Skeletal muscle satellite cell (primary cell): ENCODE data around the gene RAMP1.
A peak's percentile ranks its signal among the peaks of the same experiment; 100 is the strongest.
"Not testable (repeated sequence)": the region's sequence is repeated elsewhere in the genome, so short reads cannot be mapped to it uniquely, and the experiment has no call there.

Source experiments
- H3K27me3 ChIP-seq: 2 replicates; pipeline ENCODE4 v1.7.0; 2013; ENCODE audit warnings: low read length; ENCODE audit not compliant: control insufficient read depth, insufficient read depth
- H3K36me3 ChIP-seq: 2 replicates; pipeline ENCODE4 v1.7.0; 2013; ENCODE audit warnings: mild to moderate bottlenecking, control low read depth, low read length; ENCODE audit not compliant: insufficient read depth
- H3K4me1 ChIP-seq: 2 replicates; pipeline ENCODE4 v1.7.0; 2013; ENCODE audit warnings: low read length; ENCODE audit not compliant: control insufficient read depth, insufficient read depth
- H3K4me2 ChIP-seq: 2 replicates; pipeline ENCODE4 v1.7.0; 2013; ENCODE audit warnings: mild to moderate bottlenecking, low read length
- H3K4me3 ChIP-seq: 2 replicates; pipeline ENCODE4 v1.7.0; 2013; ENCODE audit warnings: low read length
- H3K9ac ChIP-seq: 2 replicates; pipeline ENCODE4 v1.7.0; 2013; ENCODE audit warnings: mild to moderate bottlenecking, low read depth, low read length, moderate library complexity
- H3K9me3 ChIP-seq: replicated peaks from 2 replicates; pipeline ENCODE4 v1.7.0; 2013; ENCODE audit warnings: mild to moderate bottlenecking, control low read depth, low read length

RAMP1 gene

DNA sequence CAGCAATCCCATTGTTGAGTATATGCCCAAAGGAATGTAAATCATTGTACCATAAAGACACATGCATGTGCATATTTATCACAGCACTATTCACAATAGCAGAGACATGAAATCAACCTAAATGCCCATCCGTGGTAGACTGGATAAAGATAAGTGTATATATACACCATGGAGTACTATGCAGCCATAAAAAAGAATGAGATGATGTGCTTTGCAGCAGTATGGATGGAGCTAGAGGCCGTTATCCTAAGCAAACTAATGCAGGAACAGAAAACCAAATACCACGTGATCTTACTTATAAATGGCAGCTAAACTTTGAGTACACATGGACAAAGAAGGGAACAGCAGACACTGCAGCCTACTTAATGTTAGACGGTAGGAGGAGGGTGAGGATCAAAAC is 18.4 kb upstream of the RAMP1 start:
- Histone ChIP-seq H3K36me3 (no peaks in the 10 kb centered on the region), H3K9me3 (no peaks in the 10 kb centered on the region), H3K9ac (no peak overlapping the region), H3K27me3 (peaks cover 7% of the 10 kb centered on the region), H3K4me1 (no peaks in the 10 kb centered on the region), H3K4me3 (no peak overlapping the region), H3K4me2 (no peak overlapping the region)

DNA sequence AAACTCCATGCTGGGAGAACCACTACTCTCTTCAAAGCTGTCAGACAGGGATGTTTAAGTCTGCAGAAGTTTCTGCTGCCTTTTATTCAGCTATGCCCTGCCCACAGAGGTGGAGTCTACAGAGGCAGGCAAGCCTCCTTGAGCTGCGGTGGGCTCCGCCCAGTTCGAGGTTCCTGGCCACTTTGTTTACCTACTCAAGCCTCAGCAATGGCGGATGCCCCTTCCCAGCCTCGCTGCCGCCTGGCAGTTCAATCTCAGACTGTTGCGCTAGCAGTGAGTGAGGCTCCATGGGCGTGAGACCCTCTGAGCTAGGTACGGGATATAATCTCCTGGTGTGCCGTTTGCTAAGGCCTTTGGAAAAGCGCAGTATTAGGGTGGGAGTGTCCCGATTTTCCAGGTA is 10.5 kb upstream of the RAMP1 start:
- not testable (repeated sequence) for H3K4me1 ChIP-seq, H3K9ac ChIP-seq, H3K27me3 ChIP-seq

DNA sequence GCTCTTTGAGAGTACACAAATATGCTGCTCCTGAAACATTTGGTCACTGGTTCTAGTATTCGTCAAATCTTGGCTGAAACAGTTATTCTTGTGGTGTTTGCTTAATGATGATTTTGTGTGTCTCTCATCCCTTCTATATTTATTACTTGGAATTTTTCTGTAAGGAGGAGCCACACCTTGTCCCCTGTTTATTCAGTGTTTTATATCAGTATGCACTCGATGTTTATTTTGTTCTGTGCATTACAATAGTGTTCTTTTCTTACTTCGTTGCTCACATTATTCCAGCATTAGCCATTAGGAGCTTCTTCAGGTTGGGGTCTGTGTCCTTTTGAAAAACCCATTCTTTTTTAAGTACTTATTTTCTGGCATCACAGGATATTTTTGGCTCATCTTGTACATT is 5.1 kb upstream of the RAMP1 start:
- Histone ChIP-seq H3K4me2 (no peak overlapping the region), H3K9ac (no peak overlapping the region), H3K9me3 (no peaks in the 10 kb centered on the region), H3K36me3 (no peaks in the 10 kb centered on the region), H3K4me1 (peaks cover 8% of the 10 kb centered on the region), H3K4me3 (no peak overlapping the region), H3K27me3 (peaks cover 6% of the 10 kb centered on the region)

More for the DNA sequence above, 10.5 kb upstream of the RAMP1 start:
- H3K4me2 ChIP-seq, H3K9me3 ChIP-seq, H3K4me3 ChIP-seq, H3K36me3 ChIP-seq: not testable (repeated sequence)

DNA sequence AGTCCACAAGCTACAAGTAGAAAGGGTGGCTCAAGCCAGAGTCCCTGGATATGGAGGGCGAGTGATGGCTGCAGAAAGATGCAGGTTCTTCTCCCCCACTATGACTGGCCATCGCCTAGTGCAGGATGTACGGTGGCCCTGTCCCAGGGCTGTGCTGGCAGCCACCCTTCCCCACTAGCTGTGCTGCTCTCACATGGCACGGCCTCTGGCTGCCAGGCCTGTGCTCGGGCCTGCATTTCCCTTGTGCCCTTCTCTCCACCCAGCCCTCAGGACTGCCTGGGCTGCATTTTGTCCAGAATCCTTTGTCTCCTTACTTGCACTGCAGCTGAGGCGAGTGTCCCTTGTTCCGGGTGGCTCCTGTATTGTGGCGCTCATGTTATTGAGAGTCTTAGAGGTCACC is 1.6 kb upstream of the RAMP1 start:
- peaks cover 6% of the 10 kb centered on the region for H3K27me3 ChIP-seq

DNA sequence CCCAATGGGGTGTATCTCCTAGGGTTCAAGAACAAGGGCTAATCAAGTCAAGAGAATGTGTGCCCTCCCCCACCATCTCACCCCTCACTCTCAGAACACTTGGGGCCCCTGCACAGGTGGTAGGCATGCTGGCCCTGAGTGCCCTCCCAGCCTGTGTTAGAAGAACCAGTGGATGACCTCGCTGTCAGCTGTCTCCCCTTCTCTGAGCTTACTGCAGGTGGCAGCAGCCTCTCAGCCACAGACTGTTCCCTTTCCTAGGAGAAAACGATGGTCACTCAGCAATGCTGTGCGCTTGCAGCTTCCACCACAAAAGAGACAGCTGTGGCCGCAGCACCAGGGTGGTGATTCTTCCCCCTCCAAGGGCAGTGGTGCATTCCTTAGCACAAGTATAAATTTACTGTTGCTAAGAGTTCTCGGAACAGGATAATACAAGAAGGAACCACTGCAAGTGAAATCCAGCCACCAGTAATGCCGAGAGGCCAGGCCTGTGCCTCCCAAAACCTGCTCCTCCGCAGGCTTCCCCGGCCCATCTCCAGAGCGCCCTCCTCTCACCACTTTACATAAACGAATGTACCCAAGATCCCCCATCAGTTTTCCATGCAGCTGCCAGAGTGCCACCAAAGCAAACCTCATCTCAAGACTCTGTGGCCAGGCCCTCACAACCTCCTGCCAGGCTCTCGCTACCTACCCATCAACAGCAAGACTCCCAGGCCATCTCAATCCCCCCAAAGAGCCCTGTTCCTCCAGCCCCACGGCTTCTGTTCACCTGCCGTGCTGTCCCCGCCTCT is 935 bp upstream of the RAMP1 start:
- H3K27me3 ChIP-seq = peaks cover 6% of the 10 kb centered on the region
- peak overlapping the region; percentile 91 for H3K4me2 ChIP-seq
- H3K9ac ChIP-seq = peak overlapping the region; percentile 77
- peak overlapping the region; percentile 74 for H3K4me3 ChIP-seq
- H3K9me3 ChIP-seq = no peaks in the 10 kb centered on the region
- H3K4me1 ChIP-seq = peaks cover 26% of the 10 kb centered on the region
- no peaks in the 10 kb centered on the region for H3K36me3 ChIP-seq

More for the DNA sequence above, 1.6 kb upstream of the RAMP1 start:
- H3K36me3 ChIP-seq = no peaks in the 10 kb centered on the region
- H3K4me3 ChIP-seq = no peak overlapping the region
- H3K9me3 ChIP-seq = no peaks in the 10 kb centered on the region
- peaks cover 21% of the 10 kb centered on the region for H3K4me1 ChIP-seq
- no peak overlapping the region for H3K4me2 ChIP-seq
- H3K9ac ChIP-seq = no peak overlapping the region

DNA sequence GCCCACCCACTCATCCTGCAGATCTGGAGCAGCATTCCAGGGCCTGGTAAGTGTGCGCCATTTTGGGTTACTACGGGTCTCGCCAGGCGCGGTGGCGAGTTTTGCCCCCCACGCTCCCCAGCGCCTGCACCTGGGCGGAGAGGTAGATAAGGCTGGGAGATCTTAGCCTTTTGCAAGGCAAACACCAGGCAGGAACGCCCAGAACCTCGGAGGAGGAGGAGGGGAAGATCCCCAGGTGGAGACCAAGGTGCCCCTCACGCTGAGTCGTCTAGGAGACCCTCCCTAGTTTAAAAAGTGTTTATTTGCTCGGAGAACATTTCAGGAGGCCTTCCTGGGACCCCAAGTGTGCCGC is 365 bp upstream of the RAMP1 start:
- Histone ChIP-seq H3K36me3 (no peaks in the 10 kb centered on the region), H3K4me1 (peaks cover 32% of the 10 kb centered on the region), H3K4me2 (peak overlapping the region; percentile 91), H3K27me3 (peaks cover 6% of the 10 kb centered on the region), H3K9me3 (no peaks in the 10 kb centered on the region), H3K9ac (peak overlapping the region; percentile 77), H3K4me3 (peak overlapping the region; percentile 74)

DNA sequence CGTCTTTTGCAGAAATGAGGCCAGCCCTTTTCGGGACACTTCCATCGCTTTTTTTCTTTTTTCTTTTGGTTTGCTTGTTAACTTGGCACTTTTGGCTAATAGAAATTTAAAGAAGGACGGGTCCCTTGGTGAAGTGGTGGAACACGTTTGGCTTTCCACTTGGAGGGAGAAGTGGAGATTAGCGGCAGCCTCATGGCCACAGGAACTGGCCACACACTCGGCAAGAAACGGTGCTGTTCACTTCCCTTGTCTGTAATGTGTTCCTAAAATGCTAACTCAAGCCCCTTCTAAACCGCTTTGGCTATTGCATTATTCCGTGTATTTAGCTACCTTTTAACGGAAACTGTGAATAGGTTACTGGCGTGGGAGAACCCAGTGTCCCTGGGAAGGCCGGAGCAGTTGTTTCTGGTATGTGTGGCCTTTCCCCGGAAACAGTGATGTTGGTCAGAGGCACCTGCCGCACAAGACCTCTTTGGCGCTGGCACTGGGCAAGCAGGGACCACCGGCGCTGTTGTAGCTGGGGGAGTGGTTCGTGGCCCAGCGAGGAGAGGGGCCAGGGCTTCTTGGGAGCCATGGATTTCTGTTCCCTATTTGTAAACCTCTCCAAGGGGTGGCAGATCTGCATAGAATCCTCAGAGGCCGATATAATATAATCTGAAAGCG is 981 bp downstream of the RAMP1 start:
- H3K9ac ChIP-seq = peak overlapping the region; percentile 77
- no peaks in the 10 kb centered on the region for H3K9me3 ChIP-seq
- peak overlapping the region; percentile 91 for H3K4me2 ChIP-seq
- no peaks in the 10 kb centered on the region for H3K27me3 ChIP-seq
- H3K4me3 ChIP-seq = peak overlapping the region; percentile 74
- no peaks in the 10 kb centered on the region for H3K36me3 ChIP-seq
- peaks cover 45% of the 10 kb centered on the region for H3K4me1 ChIP-seq

DNA sequence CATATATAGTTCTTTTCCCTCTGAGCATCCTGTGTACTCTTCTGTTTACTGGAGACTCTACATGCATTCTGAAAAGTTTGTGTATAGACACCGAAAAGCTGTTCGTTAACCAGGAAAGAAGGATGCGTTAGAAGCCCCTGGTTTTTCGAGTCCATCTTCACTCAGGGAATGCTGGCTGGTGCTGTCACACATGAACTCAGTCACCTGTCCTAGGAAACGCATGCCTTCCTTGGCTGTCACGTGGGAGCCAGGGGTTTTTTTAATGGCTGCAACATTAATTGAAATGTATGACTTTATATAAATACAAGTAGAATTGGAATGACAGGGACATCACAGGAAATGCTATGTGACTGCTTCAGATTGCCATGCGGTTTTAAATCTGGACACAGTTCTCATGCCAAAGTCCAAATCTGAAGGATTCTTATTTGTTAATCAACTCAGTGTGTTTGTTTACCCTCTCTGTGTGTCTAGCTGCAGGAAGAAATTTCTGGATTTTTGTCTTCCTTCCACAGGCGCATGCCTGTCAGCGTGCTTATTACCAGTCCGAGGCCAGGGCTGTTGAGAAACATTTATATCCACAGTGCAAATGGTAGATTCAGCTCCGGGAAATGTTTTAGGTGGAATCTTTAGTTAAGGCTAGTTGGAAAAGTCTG is 2.6 kb downstream of the RAMP1 start:
- Histone ChIP-seq H3K4me2 (no peak overlapping the region), H3K4me1 (peaks cover 61% of the 10 kb centered on the region), H3K27me3 (no peaks in the 10 kb centered on the region)

DNA sequence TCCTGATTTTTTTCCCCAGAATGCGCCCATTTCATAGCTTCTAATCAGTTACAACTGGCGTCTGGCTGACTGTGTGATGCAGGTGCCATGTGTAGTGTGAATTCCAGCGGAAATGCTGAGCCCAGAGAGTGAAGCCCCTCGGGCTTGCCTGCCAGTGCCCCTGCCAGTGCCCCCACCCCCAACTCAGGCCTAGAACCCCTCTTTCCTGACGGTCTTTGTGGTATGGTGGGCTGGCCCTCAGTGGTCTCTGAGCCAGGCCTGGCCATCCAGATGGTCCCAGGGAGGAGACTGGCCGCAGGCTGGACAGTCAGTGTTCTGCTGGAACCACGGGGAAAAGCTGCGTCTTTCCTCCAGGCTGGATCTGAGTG is 3.1 kb downstream of the RAMP1 start:
- Histone ChIP-seq H3K4me2 (no peak overlapping the region), H3K9ac (no peak overlapping the region), H3K36me3 (no peaks in the 10 kb centered on the region), H3K27me3 (no peaks in the 10 kb centered on the region), H3K9me3 (no peaks in the 10 kb centered on the region), H3K4me1 (peaks cover 64% of the 10 kb centered on the region), H3K4me3 (no peak overlapping the region)

More for the DNA sequence above, 2.6 kb downstream of the RAMP1 start:
- no peak overlapping the region for H3K9ac ChIP-seq
- H3K9me3 ChIP-seq = no peaks in the 10 kb centered on the region
- no peaks in the 10 kb centered on the region for H3K36me3 ChIP-seq
- H3K4me3 ChIP-seq = no peak overlapping the region

DNA sequence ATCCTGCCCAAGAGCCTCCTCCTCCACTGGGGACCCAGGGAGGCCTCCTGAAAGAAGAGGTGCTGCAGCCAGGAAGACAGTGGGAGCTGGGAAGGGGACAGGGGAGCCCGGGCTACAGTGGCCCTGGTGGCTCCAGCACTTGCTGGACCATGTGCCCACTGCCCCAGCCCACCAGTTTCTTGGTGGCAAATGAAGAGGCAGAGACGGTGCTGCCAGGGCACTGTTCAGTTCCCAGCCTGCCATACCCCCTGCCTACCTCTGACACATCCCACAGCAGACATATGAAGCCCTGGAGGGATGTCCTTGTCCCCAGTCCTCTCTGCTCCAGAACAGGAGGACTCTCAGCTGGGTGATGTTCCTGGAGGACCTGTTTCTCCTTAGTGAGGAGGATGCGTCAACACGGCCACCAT is 3.7 kb downstream of the RAMP1 start:
- Histone ChIP-seq H3K36me3 (no peaks in the 10 kb centered on the region), H3K4me3 (no peak overlapping the region), H3K27me3 (no peaks in the 10 kb centered on the region), H3K4me2 (no peak overlapping the region), H3K9me3 (no peaks in the 10 kb centered on the region), H3K4me1 (peaks cover 70% of the 10 kb centered on the region), H3K9ac (no peak overlapping the region)

DNA sequence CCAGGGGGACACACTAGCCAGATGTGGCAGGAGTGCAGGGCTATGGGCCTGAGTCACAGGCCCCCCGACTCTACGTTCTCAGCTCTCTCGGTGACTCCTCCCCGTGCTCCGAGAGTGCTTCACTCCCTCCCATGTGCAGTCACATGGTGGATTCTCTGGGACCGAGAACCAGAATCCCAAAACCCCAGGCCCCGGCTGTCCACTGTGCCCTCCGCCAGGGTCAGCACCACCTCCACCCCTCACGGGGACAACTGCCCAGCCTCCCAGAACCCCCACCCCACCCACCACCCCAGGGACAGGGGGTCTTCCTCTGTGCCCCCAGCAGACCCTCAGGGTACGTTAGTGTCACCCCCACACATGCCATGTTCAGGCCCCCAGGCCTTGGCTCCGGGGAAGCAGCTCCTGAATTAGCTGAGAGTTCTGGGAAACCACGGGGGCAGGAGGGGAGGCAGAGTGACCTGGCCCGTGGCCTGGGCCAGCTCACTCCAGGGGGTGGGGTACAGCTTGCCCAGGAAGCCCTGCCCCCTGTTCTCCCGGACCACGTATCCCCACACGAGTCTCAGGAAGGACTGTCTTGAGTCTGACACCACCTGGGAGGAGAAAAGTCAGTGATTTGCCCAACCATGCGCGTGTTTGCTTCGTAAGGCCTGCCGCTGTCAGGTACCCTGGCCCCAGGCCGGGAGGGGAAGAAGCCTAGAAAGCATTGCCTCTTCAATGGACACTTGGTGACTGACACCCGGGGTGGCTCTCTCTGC is 4.4 kb downstream of the RAMP1 start:
- Histone ChIP-seq H3K36me3 (no peaks in the 10 kb centered on the region), H3K4me1 (peaks cover 73% of the 10 kb centered on the region), H3K9ac (peak overlapping the region; percentile 11), H3K27me3 (no peaks in the 10 kb centered on the region), H3K4me2 (no peak overlapping the region), H3K4me3 (no peak overlapping the region), H3K9me3 (no peaks in the 10 kb centered on the region)
